HepG2 (cell line): ENCODE measurements around the gene COL5A1. TPM values are rescaled to one million over a fixed set of nuclear protein-coding genes. Genes with fewer than 3 reads are reported as not detected.

ENCODE experiments used
- ATAC-seq: fragments of 200-7000 bp; cut with Tn5 transposase; 3 replicates; pipeline ENCODE4 v1.9.1; 2020; ENCODE audit warnings: mild to moderate bottlenecking, moderate library complexity
- BruUV-seq: library from RNA; stranded (reverse); fragments of 400-500 nt; replicated peaks from 2 replicates; lab custom pipeline; 2021; lab: Mats Ljungman, UMichigan
- CTCF ChIA-PET: fragments of 300-600 bp; formaldehyde crosslinking; extraction: SDS; loops from one replicate; lab custom pipeline; 2021; ENCODE audit warnings: low total read pairs, inconsistent platforms, low intra/inter-chr PET ratio; lab: Yijun Ruan, JAX
- POLR2A ChIA-PET: fragments of 350-600 bp; sonication (Branson Sonifier 250); formaldehyde crosslinking; loops from one replicate; lab custom pipeline; 2020; ENCODE audit warnings: antibody characterized with exemption, inconsistent platforms; lab: Yijun Ruan, JAX
- DNase-seq: peaks from one replicate; pipeline ENCODE4 v3.0.0-alpha.2; 2015; ENCODE audit warnings: low spot score
- FAIRE-seq: peaks from 3 replicates; lab custom pipeline; 2011; peaks lifted over from hg19 to GRCh38; lab: Jason Lieb, UNC
- H2AFZ ChIP-seq: one replicate; pipeline ENCODE4 v1.6.1; 2011; ENCODE audit warnings: low read length, inconsistent platforms
- H3K27ac ChIP-seq: fragments of 300-600 bp; 3 replicates; pipeline ENCODE4 v1.8.0; 2011; ENCODE audit warnings: mixed run types, mild to moderate bottlenecking, mixed read lengths, low read length, inconsistent platforms; ENCODE audit not compliant: insufficient read depth; ENCODE audit errors: extremely low read length
- H3K27me3 ChIP-seq, 2 experiments: fragments of 200-600 bp in 1 of 2; 2 replicates in 1 of 2; 3 replicates in 1 of 2; pipeline versions ENCODE4 v1.6.0 to v1.8.0; 2011; ENCODE audit warnings: low read length in 2 of 2, mild to moderate bottlenecking in 2 of 2, moderate library complexity in 2 of 2, inconsistent platforms in 1 of 2; ENCODE audit not compliant: insufficient read depth in 2 of 2, control insufficient read depth in 1 of 2
- H3K36me3 ChIP-seq, 2 experiments: fragments of 200-600 bp in 1 of 2; replicated peaks in 1 of 2; 2 replicates in 1 of 2; 3 replicates in 1 of 2; pipeline versions ENCODE4 v1.5.1 to v1.8.0; 2011; ENCODE audit warnings: low read length in 2 of 2, inconsistent platforms in 1 of 2; ENCODE audit not compliant: insufficient read depth in 2 of 2, control insufficient read depth in 1 of 2
- H3K4me1 ChIP-seq: 2 replicates; pipeline ENCODE4 v1.5.1; 2012; ENCODE audit warnings: low read length, inconsistent platforms; ENCODE audit not compliant: insufficient read depth
- H3K4me2 ChIP-seq: 2 replicates; pipeline ENCODE4 v1.6.0; 2011; ENCODE audit warnings: low read depth, low read length, inconsistent platforms
- H3K4me3 ChIP-seq, 3 experiments: fragments of 200-600 bp in 1 of 3; sonication (generic), shearing (Covaris generic) in 1 of 3; replicated peaks in 1 of 3; 2 replicates each; pipeline ENCODE4 v1.5.1; 2011 to 2016; ENCODE audit warnings: low read length in 3 of 3, inconsistent platforms in 2 of 3, low read depth in 2 of 3, mild to moderate bottlenecking in 2 of 3, control low read depth in 1 of 3, mixed read lengths in 1 of 3; ENCODE audit not compliant: insufficient read depth in 1 of 3
- H3K79me2 ChIP-seq: one replicate; pipeline ENCODE4 v1.6.1; 2011; ENCODE audit warnings: low read length, inconsistent platforms; ENCODE audit not compliant: insufficient read depth
- H3K9ac ChIP-seq: 2 replicates; pipeline ENCODE4 v1.6.0; 2011; ENCODE audit warnings: mild to moderate bottlenecking, low read depth, low read length, inconsistent platforms; ENCODE audit not compliant: insufficient read depth
- H3K9me3 ChIP-seq: 2 replicates; pipeline ENCODE4 v1.5.1; 2012; ENCODE audit warnings: mild to moderate bottlenecking, low read length
- H4K20me1 ChIP-seq: 2 replicates; pipeline ENCODE4 v1.6.0; 2011; ENCODE audit warnings: inconsistent platforms, mild to moderate bottlenecking, low read length, moderate library complexity; ENCODE audit not compliant: insufficient read depth
- CENPX ChIP-seq: sonication (generic); formaldehyde crosslinking; IDR thresholded peaks from 2 replicates; pipeline ENCODE4 v1.9.0; 2021; ENCODE audit warnings: mild to moderate bottlenecking, missing genetic modification reagents, moderate library complexity
- HNRNPUL1 ChIP-seq: fragments of 200-400 bp; formaldehyde crosslinking; IDR thresholded peaks from 2 replicates; pipeline ENCODE4 v1.6.1; 2017; ENCODE audit warnings: low read depth, mild to moderate bottlenecking, low read length, moderate library complexity
- HOXA7 ChIP-seq: sonication (generic); formaldehyde crosslinking; IDR thresholded peaks from 2 replicates; pipeline ENCODE4 v1.8.1; 2022; ENCODE audit warnings: mild to moderate bottlenecking, missing genetic modification reagents, moderate library complexity
- IKZF1 ChIP-seq: fragments of 450-650 bp; IDR thresholded peaks from 2 replicates; pipeline ENCODE4 v1.7.1; 2016
- SATB2 ChIP-seq: sonication (generic); formaldehyde crosslinking; IDR thresholded peaks from 2 replicates; pipeline ENCODE4 v1.5.0; 2020; ENCODE audit warnings: missing genetic modification reagents
- SP2 ChIP-seq: sonication (generic); formaldehyde crosslinking; IDR thresholded peaks from 2 replicates; pipeline ENCODE4 v1.5.1; 2020; ENCODE audit warnings: mild to moderate bottlenecking, missing genetic modification reagents
- SSRP1 ChIP-seq: IDR thresholded peaks from 2 replicates; pipeline ENCODE4 v1.6.1; 2016; ENCODE audit warnings: control low read depth
- ZNF232 ChIP-seq: sonication (generic); formaldehyde crosslinking; IDR thresholded peaks from 2 replicates; pipeline ENCODE4 v1.4.0; 2020; ENCODE audit warnings: missing genetic modification reagents, borderline replicate concordance
- ZNF674 ChIP-seq: sonication (generic); formaldehyde crosslinking; IDR thresholded peaks from 2 replicates; pipeline ENCODE4 v1.5.0; 2020; ENCODE audit warnings: low read depth, mild to moderate bottlenecking, missing genetic modification reagents
- WGBS: methylation state at CpG from one replicate; pipeline ENCODE4 v1.1.6; 2017; ENCODE audit warnings: low lambda C conversion rate; 5-methylcytosine and 5-hydroxymethylcytosine counted together
- in situ Hi-C: cut with HindIII; loops from 2 replicates; pipeline ENCODE4 v1.10.0; 2017; ENCODE audit warnings: low pct_unique_long_range_greater_than_20kb; ENCODE audit not compliant: extremely low pct_ligation_motif_present
- intact Hi-C: fragments of 100-400 bp; cut with micrococcal nuclease; formaldehyde crosslinking; loops from one replicate; pipeline ENCODE4 v1.10.0; 2022; ENCODE audit not compliant: unreplicated experiment
- polyA plus RNA-seq, 8 experiments: library from polyadenylated mRNA; depleted of rRNA in 3 of 8; stranded (reverse) in 7 of 8; unstranded in 1 of 8; fragments of >200 nt; fragmentation: Illumina TruSeq in 4 of 8; extraction: Trizol in 4 of 8; gene quantifications; 2 replicates each; pipeline versions ENCODE4 v1.2.1 to v1.2.3, GENCODE V29; 2011 to 2016; ENCODE audit warnings: low read depth in 4 of 8, missing spikeins in 1 of 8, mixed read lengths in 1 of 8; ENCODE audit not compliant: insufficient read depth in 1 of 8
- total RNA-seq, 5 experiments: library from RNA; depleted of rRNA; stranded (reverse); fragments of >200 nt; fragmentation: Illumina TruSeq; extraction: Trizol; gene quantifications; 2 replicates each; pipeline ENCODE4 v1.2.3, GENCODE V29; 2016; ENCODE audit warnings: low read depth in 1 of 5
- TF ChIP-seq, protein P1 (sequence below): sonication (generic); formaldehyde crosslinking; IDR thresholded peaks from 2 replicates; pipeline ENCODE4 v1.8.1; 2023; ENCODE audit warnings: mild to moderate bottlenecking, missing genetic modification reagents
- TF ChIP-seq, protein P2 (sequence below): sonication (generic); formaldehyde crosslinking; IDR thresholded peaks from 2 replicates; pipeline ENCODE4 v1.8.0; 2022; ENCODE audit warnings: mild to moderate bottlenecking, missing genetic modification reagents

Gene COL5A1
- total and polyA plus RNA-seq, 2 of the 13 experiments (the other 11 are each of a cell fraction or from before 2014, with no cell fraction given) = not detected

DNA sequence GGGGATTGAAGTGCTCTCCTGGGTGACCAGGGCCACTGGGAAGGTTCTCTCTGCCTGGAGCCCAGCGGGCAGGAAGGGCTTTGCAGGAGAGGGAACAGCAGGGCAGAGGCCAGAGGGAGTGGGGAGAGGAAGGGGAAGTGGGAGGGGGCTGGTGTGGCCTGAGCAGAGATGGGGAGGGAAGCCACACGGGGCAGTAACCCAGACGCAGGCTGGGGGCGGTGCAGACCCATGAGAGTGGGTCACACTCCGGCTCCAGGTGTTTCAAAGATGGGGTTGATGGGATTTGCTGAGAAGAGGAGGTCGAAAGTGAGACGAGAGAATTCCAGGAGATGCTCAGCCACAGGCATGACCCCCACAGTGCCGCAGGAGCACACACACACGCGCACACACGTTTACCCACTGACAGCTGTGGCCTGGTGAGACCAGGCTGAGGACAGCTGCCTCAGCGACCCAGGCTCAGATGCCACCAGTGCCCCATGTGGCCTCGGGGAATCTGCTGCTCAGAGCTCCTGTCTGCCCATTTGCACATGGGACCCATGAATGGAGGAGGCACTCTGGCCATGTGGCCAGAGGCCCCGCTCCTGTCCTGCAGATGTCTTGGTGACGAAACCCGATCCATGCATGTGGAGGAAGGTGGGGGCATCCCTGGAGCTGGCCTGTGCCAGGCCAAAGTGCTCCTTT, 206.3 kb downstream of the COL5A1 start:
- no TSS peak for BruUV-seq
- no peak for DNase-seq
- 38% methylated on average over 5 of the region's 16 CpGs for WGBS
- Histone ChIP-seq H2AFZ (no peak overlapping the region), H3K4me2 (no peak overlapping the region), H3K4me1 (no peaks in the 10 kb centered on the region)
- no peak for TF ChIP-seq SSRP1
- TF ChIP-seq, protein P1, sequence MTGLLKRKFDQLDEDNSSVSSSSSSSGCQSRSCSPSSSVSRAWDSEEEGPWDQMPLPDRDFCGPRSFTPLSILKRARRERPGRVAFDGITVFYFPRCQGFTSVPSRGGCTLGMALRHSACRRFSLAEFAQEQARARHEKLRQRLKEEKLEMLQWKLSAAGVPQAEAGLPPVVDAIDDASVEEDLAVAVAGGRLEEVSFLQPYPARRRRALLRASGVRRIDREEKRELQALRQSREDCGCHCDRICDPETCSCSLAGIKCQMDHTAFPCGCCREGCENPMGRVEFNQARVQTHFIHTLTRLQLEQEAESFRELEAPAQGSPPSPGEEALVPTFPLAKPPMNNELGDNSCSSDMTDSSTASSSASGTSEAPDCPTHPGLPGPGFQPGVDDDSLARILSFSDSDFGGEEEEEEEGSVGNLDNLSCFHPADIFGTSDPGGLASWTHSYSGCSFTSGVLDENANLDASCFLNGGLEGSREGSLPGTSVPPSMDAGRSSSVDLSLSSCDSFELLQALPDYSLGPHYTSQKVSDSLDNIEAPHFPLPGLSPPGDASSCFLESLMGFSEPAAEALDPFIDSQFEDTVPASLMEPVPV (CRISPR knock-in tag) = no peak
- TF ChIP-seq SP2 (CRISPR knock-in tag) = no peak
- TF ChIP-seq ZNF674 (CRISPR knock-in tag) = no peak
- TF ChIP-seq, protein P2, sequence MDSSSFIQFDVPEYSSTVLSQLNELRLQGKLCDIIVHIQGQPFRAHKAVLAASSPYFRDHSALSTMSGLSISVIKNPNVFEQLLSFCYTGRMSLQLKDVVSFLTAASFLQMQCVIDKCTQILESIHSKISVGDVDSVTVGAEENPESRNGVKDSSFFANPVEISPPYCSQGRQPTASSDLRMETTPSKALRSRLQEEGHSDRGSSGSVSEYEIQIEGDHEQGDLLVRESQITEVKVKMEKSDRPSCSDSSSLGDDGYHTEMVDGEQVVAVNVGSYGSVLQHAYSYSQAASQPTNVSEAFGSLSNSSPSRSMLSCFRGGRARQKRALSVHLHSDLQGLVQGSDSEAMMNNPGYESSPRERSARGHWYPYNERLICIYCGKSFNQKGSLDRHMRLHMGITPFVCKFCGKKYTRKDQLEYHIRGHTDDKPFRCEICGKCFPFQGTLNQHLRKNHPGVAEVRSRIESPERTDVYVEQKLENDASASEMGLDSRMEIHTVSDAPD (CRISPR knock-in tag) = no peak
- TF ChIP-seq CENPX = no peak
- no peak for TF ChIP-seq IKZF1
- TF ChIP-seq SATB2 (CRISPR knock-in tag) = no peak
- TF ChIP-seq ZNF232 (CRISPR knock-in tag) = no peak
- no peak for TF ChIP-seq HOXA7
- TF ChIP-seq HNRNPUL1 = no peak
- TF ChIP-seq, all 625 proteins: peak for 0
- H3K36me3 ChIP-seq = no peaks in the 10 kb centered on the region
- H3K27me3 ChIP-seq = peaks cover 0 to 25% of the 10 kb centered on the region in 2 experiments; a peak in 3 of 5 replicates
- intact Hi-C loops = no loop called here
- in situ Hi-C loops = no loop called here
- H3K27ac ChIP-seq = no peak overlapping the region
- H3K9ac ChIP-seq = no peak overlapping the region
- no peaks in the 10 kb centered on the region for H4K20me1 ChIP-seq
- H3K79me2 ChIP-seq = no peaks in the 10 kb centered on the region
- no peaks in the 10 kb centered on the region; the same call in none of the 2 replicates for H3K9me3 ChIP-seq
- FAIRE-seq = no peak
- CTCF ChIA-PET = no interaction called here
- POLR2A ChIA-PET = no interaction called here
- no peak for ATAC-seq
- H3K4me3 ChIP-seq = no peak overlapping the region
